ENCODE results near the gene ENKUR. TPM values are rescaled to one million over a fixed set of nuclear protein-coding genes. Genes with fewer than 3 reads are reported as not detected.

The ENKUR gene, protein sequence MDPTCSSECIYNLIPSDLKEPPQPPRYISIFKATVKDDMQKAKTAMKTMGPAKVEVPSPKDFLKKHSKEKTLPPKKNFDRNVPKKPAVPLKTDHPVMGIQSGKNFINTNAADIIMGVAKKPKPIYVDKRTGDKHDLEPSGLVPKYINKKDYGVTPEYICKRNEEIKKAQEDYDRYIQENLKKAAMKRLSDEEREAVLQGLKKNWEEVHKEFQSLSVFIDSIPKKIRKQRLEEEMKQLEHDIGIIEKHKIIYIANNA
- 0.26 and 0.53 TPM in 2 replicates for total RNA-seq (2014; rRNA removed; shearing (Covaris generic))
- 0.36 and 0.69 TPM in 2 replicates for polyA plus RNA-seq (2015; cell fraction: cytosol; rRNA removed)
- polyA plus RNA-seq (2015; cell fraction: nucleus; rRNA removed) = 0.36 and 0.49 TPM in 2 replicates

DNA sequence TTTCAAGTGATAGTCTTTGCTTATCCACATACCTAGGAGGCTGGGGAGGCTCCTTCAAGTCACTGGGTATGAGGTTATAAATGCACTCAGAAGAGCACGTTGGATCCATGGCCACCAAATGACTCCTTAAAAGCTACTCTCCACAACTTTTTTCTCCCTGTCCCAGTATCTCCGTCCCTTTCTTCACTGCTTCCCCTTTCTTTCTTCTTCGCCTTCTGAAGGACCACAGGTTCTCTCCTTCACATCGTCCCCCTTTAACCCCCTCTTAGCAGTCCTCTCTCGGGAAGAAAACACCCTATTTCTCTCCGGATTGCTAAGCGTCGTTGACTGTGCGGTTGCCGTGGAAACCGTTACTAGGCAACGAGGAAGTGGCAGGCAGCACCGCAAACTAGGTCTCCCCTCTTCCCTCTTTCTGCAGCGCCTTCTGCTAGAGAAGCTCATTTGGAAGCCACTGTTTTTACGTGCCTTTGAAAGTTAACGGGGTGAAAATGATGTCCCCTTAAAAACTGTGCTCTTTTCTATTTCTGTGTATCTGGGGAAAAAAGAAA lies at the start of gene ENKUR:
Gene ENKUR (minus strand): TSS at position 331 of the 548 bp plus-strand sequence. CDS start 222 bp downstream, at position 109.
- DNase-seq (ENCODE audit: low read depth) = no peak

DNA sequence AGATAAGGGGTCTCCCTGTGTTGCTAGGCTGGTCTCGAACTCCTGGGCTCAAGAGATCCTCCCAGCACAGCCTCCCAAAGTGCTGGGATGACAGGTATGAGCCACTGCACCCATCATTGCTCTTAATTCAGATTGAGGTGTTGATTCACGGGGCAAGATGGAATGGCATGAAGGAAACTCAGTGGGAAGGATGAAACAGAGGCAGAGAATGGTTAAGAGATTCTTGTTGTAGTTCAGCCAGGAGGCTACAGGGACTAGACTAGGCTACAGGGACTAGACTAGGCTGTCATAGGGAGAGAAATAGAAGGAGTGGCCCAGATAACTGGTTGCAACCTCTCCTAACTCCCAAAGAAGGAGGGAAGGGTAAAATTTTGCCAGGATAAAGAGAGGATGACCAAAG lies 48.4 kb upstream of the ENKUR start:
- DNase-seq (ENCODE audit: low read depth) = no peak

DNA sequence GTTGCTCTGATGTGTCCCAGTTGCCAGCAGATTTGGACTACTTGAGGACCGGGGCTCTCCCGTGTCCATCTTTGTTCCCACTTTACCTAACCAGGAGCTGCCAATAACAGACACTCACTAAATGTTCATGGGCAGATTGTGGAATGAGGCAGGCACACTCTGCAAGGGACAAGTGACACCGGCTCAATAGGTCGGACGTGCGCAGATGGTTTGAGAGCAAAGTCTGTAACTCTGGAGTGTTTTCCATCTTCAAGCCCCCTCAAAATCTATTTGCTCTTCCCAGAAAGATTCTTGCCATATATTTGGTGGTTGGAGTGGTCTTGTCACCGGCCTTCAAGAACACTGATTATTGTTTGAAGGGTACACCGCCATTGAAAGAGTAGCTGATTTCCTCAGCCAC lies 47.7 kb upstream of the ENKUR start:
- no peak for DNase-seq (ENCODE audit: low read depth)

DNA sequence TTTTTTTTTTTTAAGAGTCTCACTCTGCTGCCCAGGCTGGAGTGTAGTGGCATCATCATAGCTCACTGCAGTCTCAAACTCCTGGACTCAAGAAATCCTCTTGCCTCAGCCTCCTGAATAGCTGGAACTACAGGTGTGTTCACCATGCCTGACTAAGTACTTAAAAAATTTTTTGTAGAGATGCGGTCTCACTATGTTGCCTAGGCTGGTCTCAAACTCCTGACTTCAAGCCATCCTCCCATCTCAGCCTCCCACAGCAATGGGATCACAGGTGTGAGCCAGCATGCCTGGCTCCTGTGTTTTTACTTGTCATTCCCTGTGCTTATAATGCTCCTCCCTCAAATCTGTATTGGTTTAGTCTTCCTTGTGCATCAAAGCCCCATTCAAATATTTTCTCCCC lies 47.2 kb upstream of the ENKUR start:
- no peak for DNase-seq (ENCODE audit: low read depth)

DNA sequence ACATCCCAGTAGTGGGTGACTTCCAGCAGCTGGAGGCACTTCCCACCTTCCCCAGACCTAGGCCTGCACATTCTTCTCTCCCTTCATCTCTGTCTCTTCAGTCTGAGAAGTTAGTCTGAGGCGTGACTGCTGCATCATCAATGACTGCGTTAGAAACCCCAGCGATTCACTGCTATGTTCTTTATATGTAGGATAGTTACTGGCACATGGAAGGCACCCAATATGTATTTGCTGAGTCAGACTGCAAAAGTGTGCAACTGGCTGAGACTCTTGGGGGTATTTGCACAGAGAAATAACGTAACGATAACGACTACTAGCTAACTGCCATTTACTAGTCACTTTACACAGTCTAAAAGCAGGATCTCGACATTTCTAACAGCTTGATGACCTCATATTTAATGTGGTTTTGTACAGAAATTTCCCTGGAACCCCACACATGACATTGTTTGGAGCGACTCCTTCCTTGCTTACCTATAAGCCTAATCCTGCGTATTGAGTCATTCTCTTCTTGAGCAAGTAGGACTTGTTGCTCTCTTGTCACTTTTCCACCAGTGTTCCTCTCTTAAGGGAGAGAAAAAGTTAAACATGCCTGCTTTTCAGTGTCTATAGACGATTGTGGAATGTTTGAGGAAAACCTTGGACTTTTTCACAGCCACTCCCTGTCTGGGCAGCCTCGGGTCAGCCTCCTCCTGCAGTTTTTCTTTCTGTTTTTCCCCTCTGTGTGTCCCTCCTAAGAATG lies 45.9 kb upstream of the ENKUR start:
- peak; percentile 71 for DNase-seq (ENCODE audit: low read depth)

DNA sequence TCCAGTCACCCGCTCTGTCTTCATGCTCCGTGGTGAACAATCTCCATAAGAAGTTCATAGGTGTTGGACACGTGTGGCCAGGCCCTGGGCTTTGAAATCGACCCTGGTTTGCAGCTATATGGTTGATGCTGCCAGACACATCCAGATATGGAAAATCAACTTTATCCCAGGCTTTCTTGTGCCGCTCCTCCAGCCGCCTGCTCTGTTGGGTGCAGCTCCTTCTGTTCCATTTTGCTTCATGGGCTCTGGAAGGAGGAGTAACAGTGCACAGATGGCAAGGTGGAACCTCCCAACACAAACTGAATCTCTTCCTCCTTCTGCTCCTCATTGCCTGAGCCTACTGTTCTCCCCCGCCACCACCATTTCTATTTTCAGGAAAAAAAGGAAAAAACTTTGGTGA lies 45.2 kb upstream of the ENKUR start:
- DNase-seq (ENCODE audit: low read depth) = no peak

DNA sequence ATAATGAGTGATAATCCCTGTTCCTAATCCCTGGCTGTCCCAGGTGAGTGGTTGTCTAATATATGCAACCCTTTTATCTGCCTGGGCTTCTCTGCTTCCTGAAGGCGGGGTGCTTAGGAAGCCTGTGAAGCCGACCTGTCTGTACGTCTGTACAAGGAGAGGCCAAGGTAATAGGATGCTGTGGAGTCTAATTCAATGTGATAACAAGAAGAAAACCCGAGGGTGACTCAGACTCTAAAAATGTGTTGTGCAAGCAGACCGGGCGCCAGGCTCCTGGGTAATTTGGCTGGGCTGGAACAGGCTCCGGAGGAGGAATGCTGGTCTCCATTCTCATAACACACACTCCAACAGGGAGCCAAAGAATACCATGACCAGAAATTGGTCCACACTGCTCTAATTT lies 44.0 kb upstream of the ENKUR start:
- DNase-seq (ENCODE audit: low read depth) = peak; percentile 94

DNA sequence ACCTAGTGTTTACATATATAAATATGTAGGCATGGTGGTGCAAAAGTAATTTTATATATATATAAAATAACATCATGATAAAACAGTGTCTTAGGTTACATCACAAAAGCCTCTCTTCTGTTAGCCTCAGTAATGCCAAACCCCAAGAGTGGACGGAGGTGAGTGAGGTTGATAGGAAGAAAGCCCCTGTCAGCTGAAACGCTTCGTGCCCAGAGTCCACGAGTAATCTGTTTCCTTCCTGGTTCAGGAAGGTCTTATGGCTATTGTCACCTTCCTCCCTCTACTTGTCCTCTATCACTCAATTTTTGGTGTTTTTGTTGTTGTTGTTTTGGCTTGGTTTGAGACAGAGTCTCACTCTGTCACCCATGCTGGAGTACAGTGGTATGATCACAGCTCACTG lies 41.9 kb upstream of the ENKUR start:
- DNase-seq (ENCODE audit: low read depth) = no peak

DNA sequence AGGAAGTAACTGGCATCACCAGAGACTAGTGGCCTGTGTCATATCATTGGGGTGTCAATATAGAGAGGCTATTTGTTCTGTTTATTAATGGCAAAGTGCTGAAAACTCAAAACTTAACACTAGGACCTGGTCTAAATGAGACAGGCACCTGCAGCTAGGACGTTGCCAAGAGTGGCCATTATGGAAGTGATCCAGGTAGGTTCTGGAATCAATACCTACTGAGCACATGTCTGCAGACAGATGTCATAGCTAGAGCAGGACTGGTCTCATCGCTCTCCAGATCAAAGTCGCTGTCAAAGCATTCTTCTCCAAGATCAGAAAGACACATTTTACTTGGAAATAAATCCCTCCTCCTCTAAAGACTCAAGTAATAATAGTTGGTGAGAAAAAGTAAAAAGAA lies 40.8 kb upstream of the ENKUR start:
- no peak for DNase-seq (ENCODE audit: low read depth)

DNA sequence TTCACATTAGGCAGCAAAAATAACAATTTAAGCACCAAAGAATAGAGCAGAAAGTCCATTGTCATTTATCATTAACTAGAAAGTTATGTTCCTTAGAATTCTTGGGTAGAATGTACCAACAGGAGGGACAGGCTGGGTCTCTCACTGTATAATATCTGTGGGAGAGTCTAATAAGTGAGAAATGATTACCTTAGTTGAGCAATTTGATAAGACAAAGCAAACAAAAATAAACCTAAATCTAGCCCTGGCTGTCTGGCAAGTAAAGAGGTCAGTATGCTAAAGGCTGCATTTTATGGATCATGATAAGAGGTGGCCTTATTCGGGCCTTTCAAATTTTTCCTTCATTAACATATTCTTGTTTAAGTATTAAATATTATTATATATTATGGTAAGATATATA lies 36.1 kb upstream of the ENKUR start:
- no peak for DNase-seq (ENCODE audit: low read depth)

DNA sequence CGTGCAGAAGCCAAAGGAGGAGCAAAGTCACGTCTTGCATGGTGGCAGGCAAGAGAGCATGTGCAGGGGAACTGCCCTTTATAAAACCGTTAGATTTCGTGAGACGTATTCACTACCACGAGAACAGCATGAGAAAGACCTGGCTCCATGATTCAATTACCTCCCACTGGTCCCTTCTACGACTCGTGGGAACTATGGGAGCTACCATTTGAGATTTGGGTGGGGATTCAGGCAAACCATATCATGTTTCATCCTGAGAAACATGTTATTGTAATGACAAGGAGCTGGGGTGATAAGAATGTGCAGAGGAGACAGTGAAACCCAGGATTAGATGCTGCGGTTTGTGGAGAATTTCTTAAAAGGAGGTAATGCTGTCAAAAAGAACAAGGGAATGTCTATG lies 34.4 kb upstream of the ENKUR start:
- DNase-seq (ENCODE audit: low read depth) = no peak

DNA sequence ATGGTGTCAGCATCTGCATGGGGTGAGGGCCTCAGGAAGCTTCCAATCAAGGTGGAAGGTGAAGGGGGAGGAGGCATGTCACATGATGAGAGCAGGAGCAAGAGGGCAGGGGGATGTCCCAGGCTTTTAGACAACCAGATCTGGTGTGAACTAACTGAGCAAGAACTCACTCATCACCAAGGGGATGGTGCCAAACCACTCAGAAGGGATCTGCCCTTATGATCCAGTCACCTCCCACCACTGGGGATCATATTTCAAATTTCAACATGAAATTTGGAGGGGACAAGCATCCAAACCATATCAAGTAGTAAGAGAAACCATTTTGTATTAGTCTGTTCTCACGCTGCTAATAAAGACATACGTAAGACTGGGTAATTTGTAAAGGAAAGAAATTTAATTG lies 34.0 kb upstream of the ENKUR start:
- DNase-seq (ENCODE audit: low read depth) = no peak

DNA sequence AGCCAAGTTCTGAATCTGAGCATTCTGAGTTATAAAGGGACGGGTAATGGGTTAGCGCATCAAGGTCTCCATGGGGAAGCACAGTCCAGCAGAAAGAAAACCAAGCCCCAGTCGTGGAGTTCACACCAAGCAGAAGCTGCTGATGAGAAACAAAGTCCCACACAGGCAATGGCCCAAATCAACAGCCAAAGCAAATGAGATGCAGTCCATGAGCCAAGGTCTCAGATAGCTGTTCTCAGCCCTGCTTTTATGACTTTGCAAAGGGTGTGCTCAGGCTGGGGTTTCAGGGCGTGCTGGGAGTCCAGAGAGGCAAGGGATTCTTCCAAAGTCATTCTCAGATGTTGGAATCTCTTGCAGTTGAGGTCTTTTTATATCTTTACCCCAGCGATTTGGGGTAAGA lies 32.5 kb upstream of the ENKUR start:
- no peak for DNase-seq (ENCODE audit: low read depth)

DNA sequence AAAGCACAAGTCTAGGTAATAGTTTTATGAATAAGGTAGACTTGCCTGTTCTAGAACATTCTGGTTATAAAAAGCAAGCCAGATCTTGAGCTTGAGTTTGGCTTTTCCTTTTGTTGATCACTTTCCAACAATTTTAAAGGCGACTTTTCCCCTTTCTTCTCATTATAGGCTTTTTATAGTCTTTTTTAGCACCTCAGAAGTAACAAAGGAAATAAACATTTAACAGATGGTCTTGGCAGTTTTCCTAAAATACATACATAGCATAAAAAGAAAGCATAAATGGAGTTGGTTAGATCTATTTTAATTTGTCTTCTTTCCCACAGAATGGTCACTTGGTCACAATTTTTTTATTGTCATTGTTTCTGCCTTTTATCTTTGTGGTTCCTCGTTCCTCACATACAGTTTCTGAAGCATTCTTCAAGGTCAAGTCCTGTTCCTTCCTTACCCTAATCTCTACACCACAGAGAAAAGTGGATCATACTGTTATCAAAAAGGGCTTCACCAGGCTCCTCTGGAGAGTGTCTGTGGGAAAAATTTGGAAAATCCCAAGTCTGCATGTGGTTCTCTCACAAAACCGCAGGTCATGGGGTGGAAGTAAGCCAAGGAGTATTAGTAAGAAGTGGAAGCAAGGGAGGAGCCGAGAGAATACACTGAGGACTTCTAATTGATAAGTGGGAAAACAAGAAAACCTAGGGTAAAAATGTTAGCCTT lies 31.8 kb upstream of the ENKUR start:
- peak; percentile 69 for DNase-seq (ENCODE audit: low read depth)

DNA sequence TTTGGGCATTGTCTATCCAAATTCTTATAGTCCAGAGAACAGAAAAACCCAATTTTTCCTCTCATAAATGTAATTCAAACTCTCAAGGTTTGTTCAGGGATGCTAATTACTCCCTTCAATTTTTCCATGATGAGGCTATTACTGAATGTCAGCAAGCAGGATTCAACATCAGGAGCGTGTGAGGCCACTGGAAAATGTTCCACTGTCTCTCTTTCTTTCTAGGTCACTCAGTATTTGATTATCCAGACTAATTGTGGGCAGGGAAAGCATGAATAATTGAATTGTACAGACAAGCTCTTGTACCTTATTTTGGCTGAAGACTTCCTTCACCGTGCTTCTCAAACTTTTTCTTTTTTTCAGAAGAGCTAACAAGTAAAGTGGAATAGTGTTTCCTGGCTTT lies 31.1 kb upstream of the ENKUR start:
- DNase-seq (ENCODE audit: low read depth) = no peak

DNA sequence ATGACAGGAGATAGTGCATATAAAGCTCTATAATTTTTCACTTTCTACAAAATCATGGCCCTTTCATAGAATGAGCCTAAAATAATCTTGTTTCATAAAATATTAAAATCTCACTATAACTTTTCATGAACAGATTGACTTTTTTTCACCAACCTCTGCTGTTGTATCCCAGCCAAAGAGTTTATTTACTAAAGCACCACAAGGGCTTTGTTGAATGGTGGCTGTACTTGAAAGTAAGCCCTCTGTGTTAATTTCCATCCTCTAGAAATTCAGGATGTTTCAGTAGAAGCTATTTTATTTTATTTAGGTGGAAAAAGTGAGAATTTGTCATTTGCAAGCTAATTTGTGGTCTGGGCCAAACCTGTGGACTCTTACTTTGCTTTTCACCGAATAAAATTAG lies 30.7 kb upstream of the ENKUR start:
- no peak for DNase-seq (ENCODE audit: low read depth)

DNA sequence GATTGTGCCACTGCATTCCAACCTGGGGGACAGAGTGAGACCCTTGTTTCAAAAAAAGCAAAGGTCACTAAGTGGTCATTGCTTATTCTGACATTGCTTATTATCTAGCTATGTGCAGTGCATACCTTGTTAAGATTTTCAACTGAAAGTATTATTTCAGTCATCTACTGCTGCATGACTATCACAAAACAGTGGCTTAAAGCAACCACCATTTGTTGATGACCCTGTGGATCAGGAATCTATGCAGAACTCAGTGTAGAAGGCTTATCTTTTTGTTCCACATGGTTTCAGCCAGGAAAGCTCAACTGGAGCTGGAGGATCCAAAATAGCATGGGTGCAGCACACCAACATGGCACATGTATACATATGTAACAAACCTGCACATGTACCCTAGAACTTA lies 23.6 kb upstream of the ENKUR start:
- no peak for DNase-seq (ENCODE audit: low read depth)

DNA sequence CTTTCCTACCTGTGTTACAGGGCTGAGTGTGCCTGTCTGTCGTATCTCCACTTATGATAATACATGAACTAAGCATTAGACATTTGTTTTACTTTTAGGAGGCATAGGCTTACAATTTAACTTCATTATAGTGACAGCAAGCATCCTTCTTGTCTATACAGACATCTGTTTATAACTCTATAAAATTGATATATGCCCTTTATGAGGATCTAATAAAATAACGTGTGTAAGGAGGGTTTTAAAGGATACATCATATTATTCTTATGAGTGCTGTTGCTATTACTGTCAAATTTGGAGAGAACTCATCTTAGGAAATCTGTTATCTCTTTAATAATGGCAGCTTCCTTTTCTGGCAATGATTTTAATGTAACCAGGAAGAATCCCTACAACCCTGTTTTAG lies 22.4 kb upstream of the ENKUR start:
- no peak for DNase-seq (ENCODE audit: low read depth)

DNA sequence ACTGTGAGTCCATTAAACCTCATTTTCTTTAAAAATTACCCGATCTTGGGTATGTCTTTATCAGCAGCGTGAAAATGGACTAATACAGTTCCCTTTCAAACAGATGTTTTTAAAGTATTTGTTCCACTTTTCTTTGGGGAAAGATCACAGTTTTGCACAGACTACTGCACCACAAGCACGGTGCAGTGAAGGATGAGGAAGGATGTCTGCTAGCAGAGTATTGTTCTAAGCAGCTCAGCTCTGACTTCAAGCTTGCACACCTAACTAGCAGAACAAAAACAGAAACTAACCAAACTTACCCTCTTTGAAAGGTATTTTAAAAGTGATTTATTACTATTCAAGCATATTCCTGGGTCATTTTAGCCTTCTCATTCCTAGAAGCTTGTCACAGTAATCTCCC lies 20.4 kb upstream of the ENKUR start:
- DNase-seq (ENCODE audit: low read depth) = no peak

DNA sequence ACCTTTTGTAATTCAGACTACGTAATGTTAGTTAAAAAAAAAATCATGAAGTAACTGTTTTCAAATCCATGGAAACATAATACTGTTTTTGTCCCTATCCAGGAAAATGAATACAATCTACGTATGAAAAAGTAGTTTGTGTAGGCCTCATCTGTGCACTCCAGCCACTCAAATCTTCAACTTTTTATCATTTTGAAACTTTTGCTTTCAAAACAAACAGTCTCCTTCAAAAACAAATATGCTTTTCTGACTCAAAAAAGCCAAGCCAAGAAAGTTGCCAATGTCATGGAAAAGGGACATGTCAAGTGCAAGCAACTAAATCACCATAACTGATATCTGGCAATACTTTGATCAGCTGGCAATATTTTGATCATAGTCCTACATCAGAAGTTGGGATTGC lies 13.6 kb upstream of the ENKUR start:
- DNase-seq (ENCODE audit: low read depth) = no peak

DNA sequence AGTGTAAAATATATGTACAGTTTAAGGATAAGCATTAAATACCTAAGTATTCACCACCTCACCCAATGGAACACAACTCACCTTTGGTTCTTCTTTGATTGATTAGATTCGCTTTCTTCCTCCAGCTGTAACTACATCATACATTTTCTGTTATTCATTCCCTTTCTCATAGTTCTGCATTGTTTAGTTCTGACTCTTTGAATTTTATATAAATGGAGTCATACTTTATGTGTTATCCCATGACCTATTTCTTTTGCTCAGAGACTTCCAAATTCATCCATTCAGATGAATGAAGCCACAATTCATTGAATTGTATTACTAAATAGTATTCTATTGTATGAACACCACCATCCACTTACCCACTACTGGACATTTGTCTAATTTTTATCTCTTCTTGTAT lies 12.8 kb upstream of the ENKUR start:
- DNase-seq (ENCODE audit: low read depth) = no peak

DNA sequence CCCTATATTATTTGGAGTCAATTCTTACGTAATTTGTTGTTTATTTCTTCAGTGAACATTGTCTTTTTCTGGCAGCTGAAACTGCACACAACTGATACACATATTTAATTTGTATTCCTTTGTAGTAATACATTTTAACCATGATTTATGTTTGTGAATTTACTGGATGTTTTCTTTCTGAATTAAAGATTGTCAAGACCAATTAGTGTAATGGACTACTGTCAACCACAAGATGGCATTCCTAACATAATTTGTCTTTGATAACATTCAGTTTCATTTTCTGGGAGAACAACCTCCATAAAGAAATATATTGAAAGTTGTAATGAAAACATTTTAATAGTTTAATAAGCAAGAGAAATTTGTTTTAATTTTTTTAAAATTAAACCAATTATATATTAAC lies 10.5 kb upstream of the ENKUR start:
- DNase-seq (ENCODE audit: low read depth) = no peak
